Thyroid gland (tissue), 4 donors: ENCODE results near the gene GALR1. TPM values are rescaled to one million over a fixed set of nuclear protein-coding genes. Genes with fewer than 3 reads are reported as not detected.
"Not testable (repeated sequence)": the region's sequence is repeated elsewhere in the genome, so short reads cannot be mapped to it uniquely, and the experiment has no call there.

Source experiments
- DNase-seq, 2 donors: peaks; one replicate each; pipeline ENCODE4 v3.0.0-alpha.2; 2019
- H3K27ac ChIP-seq, 3 donors: fragments of 200-600 bp; sonication (generic); 1 replicate in 2 of 3; 2 replicates in 1 of 3; pipeline ENCODE4 v1.5.1; 2016 to 2019; ENCODE audit warnings: mild to moderate bottlenecking in 1 of 3, moderate library complexity in 1 of 3
- H3K27me3 ChIP-seq: fragments of 200-600 bp; sonication (generic); one replicate; pipeline ENCODE4 v1.5.1; 2019
- H3K36me3 ChIP-seq, 2 donors: fragments of 200-600 bp; sonication (generic); one replicate each; pipeline ENCODE4 v1.5.1; 2016 to 2019
- H3K4me1 ChIP-seq, 2 donors: fragments of 200-600 bp; sonication (generic); one replicate each; pipeline ENCODE4 v1.5.1; 2017 to 2019
- H3K4me3 ChIP-seq, 3 donors: fragments of 200-600 bp; sonication (generic); replicated peaks in 1 of 3; 1 replicate in 2 of 3; 2 replicates in 1 of 3; pipeline ENCODE4 v1.5.1; 2016; ENCODE audit warnings: mild to moderate bottlenecking in 1 of 3
- H3K9me3 ChIP-seq: fragments of 200-600 bp; sonication (generic); one replicate; pipeline ENCODE4 v1.5.1; 2017
- CTCF ChIP-seq, 6 experiments: fragments of 200-600 bp in 3 of 6; fragments of 450-650 bp in 3 of 6; sonication (generic) in 3 of 6; IDR thresholded peaks; one replicate each; pipeline ENCODE4 v1.5.1; 2016 to 2019; ENCODE audit warnings: antibody characterized with exemption in 6 of 6, mild to moderate bottlenecking in 2 of 6, inconsistent platforms in 1 of 6, moderate library complexity in 1 of 6
- POLR2A ChIP-seq, 2 donors: fragments of 450-650 bp; IDR thresholded peaks; one replicate each; pipeline ENCODE4 v1.6.1; 2017; ENCODE audit warnings: antibody characterized with exemption in 2 of 2, mild to moderate bottlenecking in 2 of 2, moderate library complexity in 1 of 2
- WGBS, 2 donors: methylation state at CpG; one replicate each; pipeline ENCODE4 v1.1.5; 2017; 5-methylcytosine and 5-hydroxymethylcytosine counted together
- intact Hi-C: fragments of 100-400 bp; cut with DNase I; formaldehyde crosslinking; loops from one replicate; pipeline ENCODE4 v1.15.1; 2023
- total RNA-seq, 4 donors: library from RNA; depleted of rRNA; stranded (reverse); fragments of >200 nt; gene quantifications; one replicate each; pipeline ENCODE4 v1.2.3, GENCODE V29; 2016

The GALR1 gene
- total RNA-seq, 4 donors from 2014 or later, result 0.04 to 0.40 (median 0.10) TPM

GRCh38 chr18:77223653-77224052, 26.0 kb upstream of the GALR1 start:
- no peak overlapping the region for H3K4me3 ChIP-seq
- DNase-seq, result no peak
- H3K27ac ChIP-seq, result no peak overlapping the region
- TF ChIP-seq POLR2A (IDR thresholded peaks at IDR 0.05), result no peak
- TF ChIP-seq CTCF (IDR thresholded peaks at IDR 0.05), result no peak
- H3K9me3 ChIP-seq, result no peaks in the 10 kb centered on the region
- H3K4me1 ChIP-seq, result no peaks in the 10 kb centered on the region
- WGBS, 2 donors, result 83 to 89% methylated on average over 2 of the region's 2 CpGs
- H3K36me3 ChIP-seq, result no peaks in the 10 kb centered on the region
- no peaks in the 10 kb centered on the region for H3K27me3 ChIP-seq
- intact Hi-C loops, result no loop called here

GRCh38 chr18:77230645-77231044, 19.0 kb upstream of the GALR1 start:
- DNase-seq, result no peak
- Histone ChIP-seq H3K36me3 (no peaks in the 10 kb centered on the region), H3K27ac (no peak overlapping the region), H3K4me1 (no peaks in the 10 kb centered on the region), H3K4me3 (no peak overlapping the region), H3K9me3 (no peaks in the 10 kb centered on the region), H3K27me3 (no peaks in the 10 kb centered on the region)
- intact Hi-C loops, result no loop called here
- no peak for TF ChIP-seq POLR2A (IDR thresholded peaks at IDR 0.05)
- TF ChIP-seq CTCF (IDR thresholded peaks at IDR 0.05), result no peak
- whole genome bisulfite sequencing, 2 donors, result 85 to 95% methylated on average over 1 of the region's 1 CpG

GRCh38 chr18:77234504-77235365, 14.9 kb upstream of the GALR1 start:
- Histone ChIP-seq H3K27ac (no peak overlapping the region), H3K9me3 (no peaks in the 10 kb centered on the region), H3K27me3 (no peaks in the 10 kb centered on the region), H3K36me3 (no peaks in the 10 kb centered on the region), H3K4me3 (no peak overlapping the region), H3K4me1 (no peaks in the 10 kb centered on the region)
- TF ChIP-seq POLR2A (IDR thresholded peaks at IDR 0.05) (no peak), CTCF (IDR thresholded peaks at IDR 0.05) (no peak)
- intact Hi-C loops, result no loop called here
- DNase-seq, result no peak
- 71 to 83% methylated on average over 16 of the region's 16 CpGs for WGBS, 2 donors

GRCh38 chr18:77239285-77239684, 10.4 kb upstream of the GALR1 start:
- intact Hi-C loops, H3K4me3 ChIP-seq, H3K27me3 ChIP-seq, H3K36me3 ChIP-seq, H3K27ac ChIP-seq, H3K4me1 ChIP-seq, DNase-seq, H3K9me3 ChIP-seq: not testable (repeated sequence)
- 94 to 98% methylated on average over 5 of the region's 5 CpGs for WGBS, 2 donors

GRCh38 chr18:77248873-77249568, 627 bp upstream of the GALR1 start:
- no peak for TF ChIP-seq POLR2A (IDR thresholded peaks at IDR 0.05)
- TF ChIP-seq CTCF (IDR thresholded peaks at IDR 0.05), result no peak
- Histone ChIP-seq H3K36me3 (no peaks in the 10 kb centered on the region), H3K27me3 (peaks cover 10% of the 10 kb centered on the region), H3K4me3 (no peak overlapping the region), H3K9me3 (no peaks in the 10 kb centered on the region), H3K27ac (no peak overlapping the region), H3K4me1 (peaks cover 0 to 10% of the 10 kb centered on the region in 2 donors)
- intact Hi-C loops, result no loop called here
- no peak for DNase-seq
- 4 to 9% methylated on average over 22 of the region's 22 CpGs for WGBS, 2 donors
